Loucy (cell line): ENCODE data around the gene ZNF407.

Experiments used
- CTCF ChIP-seq: fragments of 200-600 bp; sonication (generic); conservative IDR thresholded peaks from 2 replicates; pipeline ENCODE4 v1.5.1; 2014; ENCODE audit warnings: mild to moderate bottlenecking, antibody characterized with exemption, low read length
- EZH2phosphoT487 ChIP-seq: fragments of 200-600 bp; IDR thresholded peaks from 2 replicates; pipeline ENCODE4 v1.6.1; 2018; ENCODE audit warnings: antibody characterized with exemption, mild to moderate bottlenecking, moderate library complexity, borderline replicate concordance

- TF ChIP-seq CTCF (no peak), EZH2phosphoT487 (no peak)
These were observed 133.4 kb downstream of the ZNF407 start for GRCh38 chr18:74731097-74731496.
